ENCODE measurements around the gene CCDC157.

The CCDC157 gene

GRCh38 chr22:30356449-30357235, at the start of gene CCDC157, which contains the start of gene SF3A1:
TSS of gene CCDC157 (plus strand) at chr22:30357007. CDS start at chr22:30366001, 8,994 bp downstream.
TSS of gene SF3A1 (minus strand) at chr22:30356894. CDS start at chr22:30356792, 102 bp downstream.
- peak within 1 kb of the TSS; percentile 65 for H3K4me3 ChIP-seq (ENCODE audit: low read depth, low read length)
- DNase-seq (ENCODE audit: low read depth), result peak; percentile 84
- TF ChIP-seq CTCF (IDR thresholded peaks at IDR 0.05; ENCODE audit: low read depth, low read length, missing control alignments), result no peak
- in situ Hi-C loops (cut with HindIII; ENCODE audit: low sequenced_read_pairs), result no loop called here

GRCh38 chr22:30307041-30307574, 49.7 kb upstream of the CCDC157 start:
- no peak for DNase-seq (ENCODE audit: low read depth)
- in situ Hi-C loops (cut with HindIII; ENCODE audit: low sequenced_read_pairs), result no loop called here

GRCh38 chr22:30308093-30308492, 48.7 kb upstream of the CCDC157 start:
- in situ Hi-C loops (cut with HindIII; ENCODE audit: low sequenced_read_pairs), result no loop called here
- no peak for DNase-seq (ENCODE audit: low read depth)
- H3K4me3 ChIP-seq (ENCODE audit: low read depth, low read length), result no peak overlapping the region
- TF ChIP-seq CTCF (IDR thresholded peaks at IDR 0.05; ENCODE audit: low read depth, low read length, missing control alignments), result no peak

More at GRCh38 chr22:30307041-30307574, 49.7 kb upstream of the CCDC157 start:
- H3K4me3 ChIP-seq (ENCODE audit: low read depth, low read length), result no peak overlapping the region
- TF ChIP-seq CTCF (IDR thresholded peaks at IDR 0.05; ENCODE audit: low read depth, low read length, missing control alignments), result no peak

- DNase-seq (ENCODE audit: low read depth), result no peak
- H3K4me3 ChIP-seq (ENCODE audit: low read depth, low read length), result no peak overlapping the region
- in situ Hi-C loops (cut with HindIII; ENCODE audit: low sequenced_read_pairs), result no loop called here
- no peak for TF ChIP-seq CTCF (IDR thresholded peaks at IDR 0.05; ENCODE audit: low read depth, low read length, missing control alignments)
Observed at GRCh38 chr22:30308518-30309230, 48.1 kb upstream of the CCDC157 start.

- DNase-seq (ENCODE audit: low read depth), result no peak
- TF ChIP-seq CTCF (IDR thresholded peaks at IDR 0.05; ENCODE audit: low read depth, low read length, missing control alignments), result no peak
- no peak overlapping the region for H3K4me3 ChIP-seq (ENCODE audit: low read depth, low read length)
- in situ Hi-C loops (cut with HindIII; ENCODE audit: low sequenced_read_pairs), result no loop called here
Observed at GRCh38 chr22:30309951-30310741, 46.7 kb upstream of the CCDC157 start.

Measured in astrocyte of the cerebellum (primary cell).